Liver (tissue), 9 donors: Measurements from ENCODE around the gene TMEM115. TPM values are rescaled to one million over a fixed set of nuclear protein-coding genes. Genes with fewer than 3 reads are reported as not detected.

Experiments
- DNase-seq: peaks from one replicate; pipeline ENCODE4 v3.0.0-alpha.2; 2017; ENCODE audit warnings: low spot score
- H3K27ac ChIP-seq, 2 donors: one replicate each; pipeline ENCODE4 v1.7.0; 2013; ENCODE audit warnings: inconsistent platforms in 2 of 2, low read length in 2 of 2, control low read depth in 1 of 2, low read depth in 1 of 2, mild to moderate bottlenecking in 1 of 2
- H3K27me3 ChIP-seq, 4 donors: one replicate each; pipeline versions ENCODE4 v1.6.1 to v1.7.0; 2013; ENCODE audit warnings: low read length in 3 of 4, inconsistent platforms in 1 of 4, mild to moderate bottlenecking in 1 of 4, moderate library complexity in 1 of 4; ENCODE audit not compliant: control insufficient read depth in 4 of 4, insufficient read depth in 4 of 4
- H3K36me3 ChIP-seq, 4 donors: one replicate each; pipeline versions ENCODE4 v1.6.1 to v1.7.0; 2013; ENCODE audit warnings: low read length in 3 of 4, mild to moderate bottlenecking in 3 of 4, low read depth in 1 of 4, moderate library complexity in 1 of 4; ENCODE audit not compliant: control insufficient read depth in 4 of 4, insufficient read depth in 3 of 4
- H3K4me1 ChIP-seq, 4 donors: one replicate each; pipeline versions ENCODE4 v1.6.1 to v1.7.0; 2013; ENCODE audit warnings: low read length in 3 of 4, mild to moderate bottlenecking in 3 of 4, moderate library complexity in 1 of 4; ENCODE audit not compliant: control insufficient read depth in 4 of 4, insufficient read depth in 4 of 4
- H3K4me3 ChIP-seq, 3 donors: one replicate each; pipeline versions ENCODE4 v1.6.1 to v1.7.0; 2013; ENCODE audit warnings: low read length in 3 of 3, control low read depth in 1 of 3, low read depth in 1 of 3, mild to moderate bottlenecking in 1 of 3
- H3K9ac ChIP-seq, 2 donors: one replicate each; pipeline ENCODE4 v1.7.0; 2013; ENCODE audit warnings: low read length in 2 of 2, mild to moderate bottlenecking in 2 of 2, moderate library complexity in 2 of 2, control low read depth in 1 of 2, low read depth in 1 of 2
- H3K9me3 ChIP-seq, 4 donors: one replicate each; pipeline versions ENCODE4 v1.6.1 to v1.7.0; 2013; ENCODE audit warnings: low read length in 3 of 4; ENCODE audit not compliant: control insufficient read depth in 4 of 4
- ATF3 ChIP-seq: IDR thresholded peaks from 2 replicates; pipeline ENCODE4 v1.6.1; 2016; ENCODE audit warnings: antibody characterized with exemption
- EGR1 ChIP-seq, 2 donors: IDR thresholded peaks; 2 replicates each; pipeline ENCODE4 v1.6.1; 2016 to 2018; ENCODE audit warnings: antibody characterized with exemption in 2 of 2, low read depth in 2 of 2
- FOXA1 ChIP-seq: IDR thresholded peaks from 2 replicates; pipeline ENCODE4 v1.6.1; 2016; ENCODE audit warnings: antibody characterized with exemption
- FOXA2 ChIP-seq: IDR thresholded peaks from 2 replicates; pipeline ENCODE4 v1.6.1; 2016; ENCODE audit warnings: antibody characterized with exemption
- GABPA ChIP-seq, 2 donors: IDR thresholded peaks in 1 of 2; conservative IDR thresholded peaks in 1 of 2; 2 replicates each; pipeline ENCODE4 v1.6.1; 2016; ENCODE audit warnings: antibody characterized with exemption in 2 of 2, mild to moderate bottlenecking in 1 of 2, moderate library complexity in 1 of 2
- HNF4A ChIP-seq, 2 donors: conservative IDR thresholded peaks; 2 replicates each; pipeline ENCODE4 v1.6.1; 2016; ENCODE audit warnings: antibody characterized with exemption in 2 of 2, mild to moderate bottlenecking in 2 of 2
- HNF4G ChIP-seq: IDR thresholded peaks from 2 replicates; pipeline ENCODE4 v1.6.1; 2016; ENCODE audit warnings: antibody characterized with exemption
- JUND ChIP-seq, 2 donors: IDR thresholded peaks; 2 replicates each; pipeline ENCODE4 v1.6.1; 2016; ENCODE audit warnings: antibody characterized with exemption in 2 of 2
- NR2F2 ChIP-seq: IDR thresholded peaks from 2 replicates; pipeline ENCODE4 v1.6.1; 2016; ENCODE audit warnings: antibody characterized with exemption
- RAD21 ChIP-seq, 2 donors: IDR thresholded peaks; 2 replicates each; pipeline ENCODE4 v1.6.1; 2016; ENCODE audit warnings: antibody characterized with exemption in 2 of 2, mild to moderate bottlenecking in 2 of 2
- RXRA ChIP-seq, 2 donors: IDR thresholded peaks; 2 replicates each; pipeline ENCODE4 v1.6.1; 2017 to 2018; ENCODE audit warnings: antibody characterized with exemption in 2 of 2, mild to moderate bottlenecking in 1 of 2
- SP1 ChIP-seq: IDR thresholded peaks from 2 replicates; pipeline ENCODE4 v1.6.1; 2018; ENCODE audit warnings: antibody characterized with exemption, mild to moderate bottlenecking
- TAF1 ChIP-seq: conservative IDR thresholded peaks from 2 replicates; pipeline ENCODE4 v1.6.1; 2016; ENCODE audit warnings: antibody characterized with exemption, mild to moderate bottlenecking
- YY1 ChIP-seq: IDR thresholded peaks from 2 replicates; pipeline ENCODE4 v1.6.1; 2016; ENCODE audit warnings: antibody characterized with exemption, mild to moderate bottlenecking
- ZBTB33 ChIP-seq: IDR thresholded peaks from 2 replicates; pipeline ENCODE4 v1.6.1; 2016; ENCODE audit warnings: antibody characterized with exemption
- WGBS: extraction: QIAGEN DNeasy Blood & Tissue Kit; methylation state at CpG from one replicate; pipeline ENCODE4 v1.1.7; 2013; 5-methylcytosine and 5-hydroxymethylcytosine counted together
- polyA plus RNA-seq, 2 donors: library from polyadenylated mRNA; stranded (reverse) in 1 of 2; unstranded in 1 of 2; fragments of 200-250 nt in 1 of 2; fragments of >200 nt in 1 of 2; fragmentation: Nextera tagmentation in 1 of 2; extraction: Ambion mirVana in 1 of 2; gene quantifications; one replicate each; pipeline versions ENCODE4 v1.2.1 to v1.2.3, GENCODE V29; 2013 to 2015
- total RNA-seq, 2 donors: library from RNA; depleted of rRNA; stranded (reverse); fragments of >200 nt; gene quantifications; one replicate each; pipeline ENCODE4 v1.2.3, GENCODE V29; 2014
- TF ChIP-seq, protein P1 (sequence below): IDR thresholded peaks from 2 replicates; pipeline ENCODE4 v1.6.1; 2016; ENCODE audit warnings: antibody characterized with exemption
- TF ChIP-seq, protein P2 (sequence below): IDR thresholded peaks from 2 replicates; pipeline ENCODE4 v1.6.1; 2016; ENCODE audit warnings: antibody characterized with exemption, mild to moderate bottlenecking
- TF ChIP-seq, protein P3 (sequence below): fragments of 150-350 bp; IDR thresholded peaks from 2 replicates; pipeline ENCODE4 v1.5.1; 2017; ENCODE audit warnings: improper control_type of control experiment, low read depth, low read length; ENCODE audit not compliant: missing input control
- donor health status: healthy.
- donor health status: healthy.
- donor health status: healthy.
- donor health status: healthy.
- donor health status: healthy.

Gene TMEM115
- total and polyA plus RNA-seq, 4 donors: 18.6 to 23.0 (median 19.8) TPM

- Histone ChIP-seq H3K9ac (no peak overlapping the region), H3K27ac (no peak overlapping the region), H3K36me3 (peaks cover 0 to 10% (median 2%) of the 10 kb centered on the region in 4 donors)
Measured at GRCh38 chr3:50318163-50318562, 41.2 kb downstream of the TMEM115 start.

More at GRCh38 chr3:50318163-50318562, 41.2 kb downstream of the TMEM115 start:
- 81% methylated on average over 11 of the region's 11 CpGs for WGBS
- TF ChIP-seq FOXA1: no peak
- no peak for TF ChIP-seq YY1
- no peak for TF ChIP-seq JUND (IDR thresholded peaks at IDR 0.05)
- TF ChIP-seq GABPA (IDR thresholded peaks at IDR 0.05 in 1 of 2, conservative IDR thresholded peaks at IDR 0.05 in 1 of 2): no peak
- TF ChIP-seq, protein P1, sequence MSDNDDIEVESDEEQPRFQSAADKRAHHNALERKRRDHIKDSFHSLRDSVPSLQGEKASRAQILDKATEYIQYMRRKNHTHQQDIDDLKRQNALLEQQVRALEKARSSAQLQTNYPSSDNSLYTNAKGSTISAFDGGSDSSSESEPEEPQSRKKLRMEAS: no peak
- TF ChIP-seq ZBTB33: no peak
- TF ChIP-seq RXRA (IDR thresholded peaks at IDR 0.05): no peak
- TF ChIP-seq TAF1: no peak
- TF ChIP-seq HNF4A (conservative IDR thresholded peaks at IDR 0.05): no peak
- no peak for TF ChIP-seq FOXA2
- no peak for TF ChIP-seq SP1
- TF ChIP-seq, protein P2, sequence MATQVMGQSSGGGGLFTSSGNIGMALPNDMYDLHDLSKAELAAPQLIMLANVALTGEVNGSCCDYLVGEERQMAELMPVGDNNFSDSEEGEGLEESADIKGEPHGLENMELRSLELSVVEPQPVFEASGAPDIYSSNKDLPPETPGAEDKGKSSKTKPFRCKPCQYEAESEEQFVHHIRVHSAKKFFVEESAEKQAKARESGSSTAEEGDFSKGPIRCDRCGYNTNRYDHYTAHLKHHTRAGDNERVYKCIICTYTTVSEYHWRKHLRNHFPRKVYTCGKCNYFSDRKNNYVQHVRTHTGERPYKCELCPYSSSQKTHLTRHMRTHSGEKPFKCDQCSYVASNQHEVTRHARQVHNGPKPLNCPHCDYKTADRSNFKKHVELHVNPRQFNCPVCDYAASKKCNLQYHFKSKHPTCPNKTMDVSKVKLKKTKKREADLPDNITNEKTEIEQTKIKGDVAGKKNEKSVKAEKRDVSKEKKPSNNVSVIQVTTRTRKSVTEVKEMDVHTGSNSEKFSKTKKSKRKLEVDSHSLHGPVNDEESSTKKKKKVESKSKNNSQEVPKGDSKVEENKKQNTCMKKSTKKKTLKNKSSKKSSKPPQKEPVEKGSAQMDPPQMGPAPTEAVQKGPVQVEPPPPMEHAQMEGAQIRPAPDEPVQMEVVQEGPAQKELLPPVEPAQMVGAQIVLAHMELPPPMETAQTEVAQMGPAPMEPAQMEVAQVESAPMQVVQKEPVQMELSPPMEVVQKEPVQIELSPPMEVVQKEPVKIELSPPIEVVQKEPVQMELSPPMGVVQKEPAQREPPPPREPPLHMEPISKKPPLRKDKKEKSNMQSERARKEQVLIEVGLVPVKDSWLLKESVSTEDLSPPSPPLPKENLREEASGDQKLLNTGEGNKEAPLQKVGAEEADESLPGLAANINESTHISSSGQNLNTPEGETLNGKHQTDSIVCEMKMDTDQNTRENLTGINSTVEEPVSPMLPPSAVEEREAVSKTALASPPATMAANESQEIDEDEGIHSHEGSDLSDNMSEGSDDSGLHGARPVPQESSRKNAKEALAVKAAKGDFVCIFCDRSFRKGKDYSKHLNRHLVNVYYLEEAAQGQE: no peak
- TF ChIP-seq, protein P3, sequence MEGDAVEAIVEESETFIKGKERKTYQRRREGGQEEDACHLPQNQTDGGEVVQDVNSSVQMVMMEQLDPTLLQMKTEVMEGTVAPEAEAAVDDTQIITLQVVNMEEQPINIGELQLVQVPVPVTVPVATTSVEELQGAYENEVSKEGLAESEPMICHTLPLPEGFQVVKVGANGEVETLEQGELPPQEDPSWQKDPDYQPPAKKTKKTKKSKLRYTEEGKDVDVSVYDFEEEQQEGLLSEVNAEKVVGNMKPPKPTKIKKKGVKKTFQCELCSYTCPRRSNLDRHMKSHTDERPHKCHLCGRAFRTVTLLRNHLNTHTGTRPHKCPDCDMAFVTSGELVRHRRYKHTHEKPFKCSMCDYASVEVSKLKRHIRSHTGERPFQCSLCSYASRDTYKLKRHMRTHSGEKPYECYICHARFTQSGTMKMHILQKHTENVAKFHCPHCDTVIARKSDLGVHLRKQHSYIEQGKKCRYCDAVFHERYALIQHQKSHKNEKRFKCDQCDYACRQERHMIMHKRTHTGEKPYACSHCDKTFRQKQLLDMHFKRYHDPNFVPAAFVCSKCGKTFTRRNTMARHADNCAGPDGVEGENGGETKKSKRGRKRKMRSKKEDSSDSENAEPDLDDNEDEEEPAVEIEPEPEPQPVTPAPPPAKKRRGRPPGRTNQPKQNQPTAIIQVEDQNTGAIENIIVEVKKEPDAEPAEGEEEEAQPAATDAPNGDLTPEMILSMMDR: no peak
- no peak for TF ChIP-seq HNF4G
- no peak for TF ChIP-seq EGR1 (IDR thresholded peaks at IDR 0.05; ENCODE audit: low read depth in 2 of 2)
- TF ChIP-seq NR2F2: no peak
- TF ChIP-seq RAD21 (IDR thresholded peaks at IDR 0.05): no peak
- no peak for TF ChIP-seq ATF3
- DNase-seq: no peak
- Histone ChIP-seq H3K4me3 (no peak overlapping the region), H3K4me1 (peaks cover 15 to 44% (median 36%) of the 10 kb centered on the region in 4 donors), H3K27me3 (no peaks in the 10 kb centered on the region), H3K9me3 (no peaks in the 10 kb centered on the region)
